ENCODE results near the gene PWP1.

PWP1 gene

GRCh38 chr12:107685360-107686248, at the start of gene PWP1:
Gene PWP1, plus strand, starts transcription at chr12:107685799. Its CDS starts 101 bp downstream, at chr12:107685900.
- Mint-ChIP-seq H3K27me3 (ENCODE audit: low read depth) (no peaks in the 10 kb centered on the region), H3K9me3 (no peaks in the 10 kb centered on the region), H3K4me1 (ENCODE audit: low read depth) (peaks cover 21% of the 10 kb centered on the region), H3K27ac (peak within 1 kb of the TSS; percentile 94), H3K4me3 (peak within 1 kb of the TSS; percentile 96), H3K36me3 (ENCODE audit: low read depth) (peaks cover 23% of the 10 kb centered on the region)

- H3K27ac Mint-ChIP-seq: no peak overlapping the region
- H3K9me3 Mint-ChIP-seq: no peaks in the 10 kb centered on the region
- no peaks in the 10 kb centered on the region for H3K27me3 Mint-ChIP-seq (ENCODE audit: low read depth)
- H3K4me1 Mint-ChIP-seq (ENCODE audit: low read depth): no peaks in the 10 kb centered on the region
- no peak overlapping the region for H3K4me3 Mint-ChIP-seq
- H3K36me3 Mint-ChIP-seq (ENCODE audit: low read depth): peaks cover 9% of the 10 kb centered on the region
Observed at GRCh38 chr12:107641154-107641553, 44.4 kb upstream of the PWP1 start.

DNA sequence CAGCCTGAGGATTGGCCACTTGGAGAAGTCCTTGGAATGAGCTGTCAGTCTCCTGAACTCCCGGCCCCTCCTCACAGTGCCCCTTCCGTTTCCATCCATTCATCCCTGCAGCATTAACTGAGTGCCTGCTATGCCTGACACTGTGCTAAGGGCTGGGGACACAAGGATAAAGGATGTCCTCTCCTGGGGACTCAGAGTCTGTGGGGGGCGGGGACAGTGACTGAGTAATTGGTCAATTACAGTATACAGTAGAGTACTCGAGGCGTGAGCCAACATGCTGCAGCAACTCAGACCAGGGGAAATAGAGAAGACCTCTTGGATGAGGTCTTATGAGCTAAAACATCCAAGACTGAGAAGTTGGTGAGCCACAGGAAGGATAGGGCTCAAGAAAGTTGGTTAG, 43.4 kb upstream of the PWP1 start:
- Mint-ChIP-seq H3K4me3 (no peak overlapping the region), H3K27me3 (ENCODE audit: low read depth) (no peaks in the 10 kb centered on the region), H3K9me3 (no peaks in the 10 kb centered on the region), H3K27ac (no peak overlapping the region), H3K36me3 (ENCODE audit: low read depth) (peaks cover 9% of the 10 kb centered on the region), H3K4me1 (ENCODE audit: low read depth) (no peaks in the 10 kb centered on the region)

DNA sequence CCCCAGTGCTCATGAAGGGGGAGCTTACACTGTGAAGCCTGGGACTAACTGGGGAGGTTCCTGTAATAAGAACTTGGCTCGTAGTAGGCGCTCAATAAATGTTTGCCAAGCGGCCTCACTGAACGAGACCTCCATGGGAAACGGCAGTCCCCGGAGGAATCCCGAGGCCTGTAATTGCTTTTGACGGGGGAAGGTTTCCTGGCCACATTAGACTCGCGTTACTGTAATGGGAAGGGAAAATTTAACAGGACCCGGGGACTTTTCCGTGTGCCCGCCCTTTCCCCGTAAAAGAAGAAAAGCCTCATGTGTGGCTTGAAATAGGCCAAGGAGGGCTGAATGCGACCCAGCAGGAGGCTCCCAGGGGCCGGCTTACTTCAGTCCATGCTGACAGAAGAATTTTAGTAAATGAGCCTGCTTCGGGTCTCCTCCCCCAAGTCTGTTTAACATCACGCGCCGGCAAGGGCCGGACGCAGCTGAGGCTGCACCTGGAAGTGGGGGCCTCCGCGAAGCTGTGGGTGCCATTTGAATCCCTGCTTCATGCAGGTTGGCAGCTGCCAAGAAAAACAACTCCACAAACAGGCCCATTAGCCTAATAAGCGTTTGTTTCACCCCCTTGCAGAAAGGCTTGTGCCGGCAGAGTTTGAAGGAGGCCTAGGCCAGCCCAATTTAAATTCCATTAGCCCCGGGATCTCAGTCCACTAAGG, 39.8 kb upstream of the PWP1 start:
- H3K36me3 Mint-ChIP-seq (ENCODE audit: low read depth): peaks cover 4% of the 10 kb centered on the region
- no peak overlapping the region for H3K27ac Mint-ChIP-seq
- no peak overlapping the region for H3K4me3 Mint-ChIP-seq
- H3K9me3 Mint-ChIP-seq: no peaks in the 10 kb centered on the region
- H3K27me3 Mint-ChIP-seq (ENCODE audit: low read depth): no peaks in the 10 kb centered on the region
- no peaks in the 10 kb centered on the region for H3K4me1 Mint-ChIP-seq (ENCODE audit: low read depth)

DNA sequence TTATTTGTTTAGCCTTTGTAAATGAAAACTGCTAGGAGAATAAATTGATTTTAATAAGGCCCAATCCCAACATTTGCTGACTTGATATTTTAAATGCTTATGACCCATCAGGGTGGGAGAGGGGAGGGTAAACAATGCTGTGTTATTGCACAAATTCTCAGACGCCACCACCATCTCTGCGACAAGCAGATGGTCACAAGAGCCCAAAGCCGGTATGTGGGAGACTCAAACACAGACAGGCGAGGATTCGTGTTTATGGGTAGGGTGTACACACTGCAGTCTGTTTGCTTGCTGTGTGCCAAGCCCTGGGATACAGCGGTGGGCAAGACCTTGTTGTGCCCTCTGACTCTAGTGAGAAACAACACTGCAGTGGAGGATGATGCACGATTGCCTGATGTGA, 39.2 kb upstream of the PWP1 start:
- Mint-ChIP-seq H3K9me3 (no peaks in the 10 kb centered on the region), H3K4me1 (ENCODE audit: low read depth) (no peaks in the 10 kb centered on the region), H3K27me3 (ENCODE audit: low read depth) (no peaks in the 10 kb centered on the region), H3K36me3 (ENCODE audit: low read depth) (peaks cover 4% of the 10 kb centered on the region), H3K4me3 (no peak overlapping the region), H3K27ac (no peak overlapping the region)

DNA sequence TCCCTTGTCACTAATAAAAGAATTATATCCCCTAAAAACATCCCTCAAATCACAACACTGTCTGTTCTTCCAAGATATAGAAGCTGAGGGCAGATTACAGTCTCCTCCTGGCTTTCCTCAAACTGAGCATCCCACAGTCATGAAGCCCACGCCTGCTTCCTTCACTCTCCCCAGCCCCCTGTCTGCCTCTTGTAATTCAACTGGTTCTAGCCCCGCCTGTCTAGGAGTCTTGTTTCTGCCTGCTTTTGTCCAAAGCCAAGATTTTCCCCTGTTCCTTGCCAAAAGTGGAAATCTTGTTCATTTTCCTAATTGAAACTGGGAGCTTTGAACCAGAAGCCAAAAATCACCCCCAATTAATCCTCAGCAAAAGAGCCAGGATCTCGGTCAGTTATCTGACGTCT, 35.9 kb upstream of the PWP1 start:
- no peak overlapping the region for H3K4me3 Mint-ChIP-seq
- peaks cover 3% of the 10 kb centered on the region for H3K36me3 Mint-ChIP-seq (ENCODE audit: low read depth)
- H3K27ac Mint-ChIP-seq: no peak overlapping the region
- peaks cover 3% of the 10 kb centered on the region for H3K4me1 Mint-ChIP-seq (ENCODE audit: low read depth)
- no peaks in the 10 kb centered on the region for H3K9me3 Mint-ChIP-seq
- no peaks in the 10 kb centered on the region for H3K27me3 Mint-ChIP-seq (ENCODE audit: low read depth)

- Mint-ChIP-seq H3K9me3 (no peaks in the 10 kb centered on the region), H3K27ac (no peak overlapping the region), H3K36me3 (ENCODE audit: low read depth) (peaks cover 3% of the 10 kb centered on the region), H3K27me3 (ENCODE audit: low read depth) (no peaks in the 10 kb centered on the region), H3K4me1 (ENCODE audit: low read depth) (peaks cover 3% of the 10 kb centered on the region), H3K4me3 (no peak overlapping the region)
Observed at GRCh38 chr12:107650977-107651376, 34.6 kb upstream of the PWP1 start.

- H3K36me3 Mint-ChIP-seq (ENCODE audit: low read depth): peaks cover 3% of the 10 kb centered on the region
- no peaks in the 10 kb centered on the region for H3K27me3 Mint-ChIP-seq (ENCODE audit: low read depth)
- H3K27ac Mint-ChIP-seq: no peak overlapping the region
- peaks cover 3% of the 10 kb centered on the region for H3K4me1 Mint-ChIP-seq (ENCODE audit: low read depth)
- no peak overlapping the region for H3K4me3 Mint-ChIP-seq
- H3K9me3 Mint-ChIP-seq: no peaks in the 10 kb centered on the region
Observed at GRCh38 chr12:107651571-107652449, 33.8 kb upstream of the PWP1 start.

DNA sequence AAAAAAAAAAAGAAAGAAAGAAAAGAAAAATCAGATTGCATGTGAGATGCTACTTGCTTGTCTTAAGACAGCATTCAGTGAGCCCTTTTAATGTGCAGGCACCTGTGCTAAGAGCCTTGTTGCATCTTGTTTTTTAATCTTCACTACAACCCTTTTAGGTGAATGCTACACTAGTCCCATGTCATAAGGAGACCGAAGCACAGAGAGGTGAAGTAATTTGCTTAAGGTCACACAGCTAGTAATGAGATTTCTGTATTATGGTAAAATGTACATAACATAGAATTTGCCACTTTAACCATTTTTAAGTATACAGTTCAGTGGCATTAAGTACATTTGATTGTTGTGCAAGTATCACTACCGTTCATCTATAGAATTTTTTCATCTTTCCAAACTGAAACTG, 32.1 kb upstream of the PWP1 start:
- Mint-ChIP-seq H3K4me3 (no peak overlapping the region), H3K36me3 (ENCODE audit: low read depth) (peaks cover 3% of the 10 kb centered on the region), H3K9me3 (no peaks in the 10 kb centered on the region), H3K27ac (no peak overlapping the region), H3K27me3 (ENCODE audit: low read depth) (no peaks in the 10 kb centered on the region), H3K4me1 (ENCODE audit: low read depth) (peaks cover 3% of the 10 kb centered on the region)

DNA sequence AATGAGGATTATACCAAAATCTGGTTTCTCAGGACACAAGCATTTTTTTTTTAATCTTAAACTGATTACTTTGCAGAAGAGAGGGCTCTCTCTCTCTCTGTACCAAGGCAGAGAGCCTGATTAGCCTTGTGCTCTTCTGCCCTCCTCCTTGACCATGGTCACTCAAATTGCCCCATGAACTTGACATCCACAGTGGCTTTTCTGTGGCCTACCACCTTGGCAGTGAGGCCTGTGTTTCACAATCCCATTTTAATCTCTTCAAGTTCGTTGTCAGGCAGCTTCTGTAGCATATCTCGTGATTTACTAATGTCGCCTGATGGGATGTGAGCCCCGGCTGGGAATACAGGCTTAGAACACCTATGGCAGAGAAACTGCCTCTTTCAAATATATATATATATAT, 30.7 kb upstream of the PWP1 start:
- Mint-ChIP-seq H3K27ac (no peak overlapping the region), H3K27me3 (ENCODE audit: low read depth) (no peaks in the 10 kb centered on the region), H3K9me3 (no peaks in the 10 kb centered on the region), H3K4me1 (ENCODE audit: low read depth) (peaks cover 3% of the 10 kb centered on the region), H3K36me3 (ENCODE audit: low read depth) (peaks cover 3% of the 10 kb centered on the region), H3K4me3 (no peak overlapping the region)

- Mint-ChIP-seq H3K9me3 (no peaks in the 10 kb centered on the region), H3K27ac (no peak overlapping the region), H3K36me3 (ENCODE audit: low read depth) (peaks cover 3% of the 10 kb centered on the region), H3K27me3 (ENCODE audit: low read depth) (no peaks in the 10 kb centered on the region), H3K4me1 (ENCODE audit: low read depth) (peaks cover 3% of the 10 kb centered on the region), H3K4me3 (no peak overlapping the region)
Observed at GRCh38 chr12:107655281-107656065, 30.1 kb upstream of the PWP1 start.

GRCh38 chr12:107656302-107656701, 29.3 kb upstream of the PWP1 start:
- H3K4me1 Mint-ChIP-seq (ENCODE audit: low read depth): peaks cover 3% of the 10 kb centered on the region
- no peaks in the 10 kb centered on the region for H3K27me3 Mint-ChIP-seq (ENCODE audit: low read depth)
- H3K36me3 Mint-ChIP-seq (ENCODE audit: low read depth): peaks cover 3% of the 10 kb centered on the region
- H3K9me3 Mint-ChIP-seq: no peaks in the 10 kb centered on the region
- no peak overlapping the region for H3K27ac Mint-ChIP-seq
- no peak overlapping the region for H3K4me3 Mint-ChIP-seq

DNA sequence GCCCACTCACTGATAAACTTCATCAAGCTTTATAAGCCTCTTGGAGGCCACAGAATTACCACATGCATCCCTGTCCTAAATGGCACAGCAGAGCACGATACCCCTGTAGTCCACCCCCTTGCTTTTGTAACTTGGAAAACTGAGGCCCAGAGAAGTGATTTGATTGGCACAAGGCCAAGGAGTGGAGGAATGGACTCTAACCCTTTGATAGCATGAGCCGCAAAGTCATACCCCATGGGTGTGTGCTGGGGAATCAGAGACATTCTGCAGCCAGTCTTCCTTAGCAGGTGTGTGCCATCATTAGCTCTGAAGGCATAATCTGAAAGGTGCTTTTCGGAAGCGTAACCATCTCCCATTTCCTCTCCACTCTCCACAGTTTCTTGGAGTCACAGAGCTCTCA, 28.5 kb upstream of the PWP1 start:
- Mint-ChIP-seq H3K27ac (no peak overlapping the region), H3K4me3 (no peak overlapping the region), H3K4me1 (ENCODE audit: low read depth) (peaks cover 6% of the 10 kb centered on the region), H3K27me3 (ENCODE audit: low read depth) (no peaks in the 10 kb centered on the region), H3K36me3 (ENCODE audit: low read depth) (peaks cover 3% of the 10 kb centered on the region), H3K9me3 (no peaks in the 10 kb centered on the region)

GRCh38 chr12:107657621-107658020, 28.0 kb upstream of the PWP1 start:
- Mint-ChIP-seq H3K36me3 (ENCODE audit: low read depth) (peaks cover under 1% of the 10 kb centered on the region), H3K4me3 (no peak overlapping the region), H3K27me3 (ENCODE audit: low read depth) (no peaks in the 10 kb centered on the region), H3K27ac (no peak overlapping the region), H3K4me1 (ENCODE audit: low read depth) (peaks cover 6% of the 10 kb centered on the region), H3K9me3 (no peaks in the 10 kb centered on the region)

Measured in T-helper 1 cell treated with Interleukin-12 subunit alpha and Interleukin-12 subunit beta and Interleukin-4 antibody, amounts not matched to agents 30 μg/mL and 1 μg/mL, for 36 hours (primary cell).